Stomach (tissue), 9 donors: Measurements from ENCODE around the gene JAKMIP1. TPM values are rescaled to one million over a fixed set of nuclear protein-coding genes. Genes with fewer than 3 reads are reported as not detected.

Source experiments
- DNase-seq, 2 donors: peaks; one replicate each; pipeline versions ENCODE4 v3.0.0 to v3.0.0-alpha.2; 2013 to 2019
- H3K27ac ChIP-seq, 5 donors: fragments of 200-600 bp in 4 of 5; sonication (generic) in 4 of 5; one replicate each; pipeline ENCODE4 v1.5.1; 2013 to 2019; ENCODE audit warnings: mild to moderate bottlenecking in 1 of 5, moderate library complexity in 1 of 5
- H3K27me3 ChIP-seq, 3 donors: fragments of 200-600 bp; sonication (generic); one replicate each; pipeline ENCODE4 v1.5.1; 2017 to 2019; ENCODE audit warnings: mixed run types in 1 of 3
- H3K36me3 ChIP-seq, 4 donors: fragments of 200-600 bp; sonication (generic); 1 replicate in 3 of 4; 2 replicates in 1 of 4; pipeline ENCODE4 v1.5.1; 2016 to 2019
- H3K4me1 ChIP-seq, 4 donors: fragments of 200-600 bp; sonication (generic); one replicate each; pipeline ENCODE4 v1.5.1; 2016 to 2019
- H3K4me3 ChIP-seq, 4 donors: fragments of 200-600 bp; sonication (generic) in 3 of 4; one replicate each; pipeline ENCODE4 v1.5.1; 2016 to 2019; ENCODE audit warnings: mild to moderate bottlenecking in 1 of 4
- H3K9me3 ChIP-seq, 4 donors: fragments of 200-600 bp; sonication (generic); one replicate each; pipeline ENCODE4 v1.5.1; 2016 to 2019
- CTCF ChIP-seq, 7 experiments: fragments of 450-650 bp in 4 of 7; fragments of 200-600 bp in 3 of 7; sonication (generic) in 3 of 7; IDR thresholded peaks; one replicate each; pipeline ENCODE4 v1.5.1; 2016 to 2019; ENCODE audit warnings: antibody characterized with exemption in 7 of 7, control low read depth in 2 of 7, mild to moderate bottlenecking in 1 of 7
- EP300 ChIP-seq: sonication (generic); formaldehyde crosslinking; IDR thresholded peaks from one replicate; pipeline ENCODE4 v1.6.1; 2017; ENCODE audit warnings: antibody characterized with exemption
- POLR2A ChIP-seq, 4 donors: fragments of 450-650 bp; IDR thresholded peaks; one replicate each; pipeline ENCODE4 v1.6.1; 2016; ENCODE audit warnings: antibody characterized with exemption in 4 of 4, control low read depth in 2 of 4, mild to moderate bottlenecking in 1 of 4, moderate library complexity in 1 of 4
- POLR2AphosphoS5 ChIP-seq, 3 donors: sonication (generic); formaldehyde crosslinking; IDR thresholded peaks; one replicate each; pipeline ENCODE4 v1.6.1; 2016; ENCODE audit warnings: antibody characterized with exemption in 3 of 3
- WGBS, 5 donors: extraction: QIAGEN DNeasy Blood & Tissue Kit in 3 of 5; methylation state at CpG; one replicate each; pipeline versions ENCODE4 v1.1.5 to v1.1.7; 2013 to 2018; 5-methylcytosine and 5-hydroxymethylcytosine counted together
- intact Hi-C: fragments of 100-400 bp; cut with DNase I; formaldehyde crosslinking; loops from one replicate; pipeline ENCODE4 v1.15.1; 2023; ENCODE audit warnings: low total_unique reads
- polyA plus RNA-seq, 3 donors: library from polyadenylated mRNA; stranded (reverse); fragments of 200-250 nt; gene quantifications; one replicate each; pipeline ENCODE4 v1.2.3, GENCODE V29; 2013
- total RNA-seq, 5 donors: library from RNA; depleted of rRNA; stranded (reverse); fragments of >200 nt; gene quantifications; one replicate each; pipeline versions ENCODE4 v1.1.0 to v1.2.3, GENCODE V29; 2014 to 2016
- donor health status: healthy with polysubstance abuse.
- donor health status: Bipolar disorder and iron deficiency.
- donor health status: healthy.

Gene JAKMIP1
- total and polyA plus RNA-seq, 8 donors, result 0.18 to 10.3 (median 0.54) TPM; not detected in 2

GRCh38 chr4:6182376-6183280 lies 17.7 kb downstream of the JAKMIP1 start:
- DNase-seq, result no peak

GRCh38 chr4:6180841-6181631 lies 19.3 kb downstream of the JAKMIP1 start:
- intact Hi-C loops, result no loop called here
- H3K27ac ChIP-seq, result peak overlapping the region in 1 of 5 donors; percentile 4
- peaks cover 0 to 8% (median 0%) of the 10 kb centered on the region in 3 donors for H3K27me3 ChIP-seq
- no peak for DNase-seq
- H3K4me3 ChIP-seq, result no peak overlapping the region
- H3K4me1 ChIP-seq, result no peaks in the 10 kb centered on the region
- peaks cover 0 to 13% (median 9%) of the 10 kb centered on the region in 4 donors for H3K9me3 ChIP-seq
- no peaks in the 10 kb centered on the region for H3K36me3 ChIP-seq
- 46 to 52% (median 50%) methylated on average over 7 of the region's 7 CpGs for WGBS, 5 donors
- TF ChIP-seq POLR2AphosphoS5 (IDR thresholded peaks at IDR 0.05), result no peak
- TF ChIP-seq CTCF (IDR thresholded peaks at IDR 0.05), result no peak
- TF ChIP-seq EP300, result no peak
- no peak for TF ChIP-seq POLR2A (IDR thresholded peaks at IDR 0.05)

More at GRCh38 chr4:6182376-6183280, 17.7 kb downstream of the JAKMIP1 start:
- H3K27me3 ChIP-seq, result peaks cover 0 to 8% (median 0%) of the 10 kb centered on the region in 3 donors
- H3K27ac ChIP-seq, result no peak overlapping the region
- H3K36me3 ChIP-seq, result no peaks in the 10 kb centered on the region
- TF ChIP-seq EP300 (no peak), POLR2AphosphoS5 (IDR thresholded peaks at IDR 0.05) (no peak), CTCF (IDR thresholded peaks at IDR 0.05) (no peak), POLR2A (IDR thresholded peaks at IDR 0.05) (no peak)
- H3K4me3 ChIP-seq, result no peak overlapping the region
- H3K4me1 ChIP-seq, result no peaks in the 10 kb centered on the region
- intact Hi-C loops, result no loop called here
- WGBS, 5 donors, result 63 to 68% (median 64%) methylated on average over 12 of the region's 12 CpGs
- H3K9me3 ChIP-seq, result peaks cover 0 to 21% (median 18%) of the 10 kb centered on the region in 4 donors

GRCh38 chr4:6179362-6179761 lies 21.0 kb downstream of the JAKMIP1 start:
- Histone ChIP-seq H3K4me3 (no peak overlapping the region), H3K27me3 (peaks cover 0 to 8% (median 0%) of the 10 kb centered on the region in 3 donors), H3K9me3 (peaks cover 0 to 11% (median 7%) of the 10 kb centered on the region in 4 donors), H3K4me1 (no peaks in the 10 kb centered on the region), H3K36me3 (no peaks in the 10 kb centered on the region), H3K27ac (no peak overlapping the region)
- no peak for DNase-seq
- WGBS, 5 donors, result 58 to 92% (median 75%) methylated on average over 1 of the region's 1 CpG
- intact Hi-C loops, result no loop called here
- TF ChIP-seq EP300 (no peak), POLR2AphosphoS5 (IDR thresholded peaks at IDR 0.05) (no peak), POLR2A (IDR thresholded peaks at IDR 0.05) (no peak), CTCF (IDR thresholded peaks at IDR 0.05) (no peak)

DNA sequence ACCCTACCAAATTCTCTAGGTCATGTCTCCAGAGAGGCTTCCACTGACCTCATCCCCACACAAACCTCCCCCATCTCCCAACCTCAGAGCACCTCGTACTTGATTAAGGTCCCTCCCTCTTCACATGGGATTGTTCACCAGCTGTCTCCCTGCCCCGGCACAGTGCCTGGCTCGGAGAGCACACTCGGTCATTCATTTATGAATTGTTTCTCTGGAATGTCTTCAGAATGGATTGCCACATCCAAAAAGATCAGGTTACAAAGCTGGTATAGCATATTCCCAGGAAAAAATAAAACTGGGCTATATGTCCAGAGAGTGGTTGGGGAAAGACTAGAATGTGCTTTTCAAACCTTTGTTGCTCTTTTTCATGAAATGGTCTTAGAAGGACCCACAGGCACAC lies 21.6 kb downstream of the JAKMIP1 start:
- peaks cover 0 to 8% (median 0%) of the 10 kb centered on the region in 3 donors for H3K27me3 ChIP-seq
- no peak for DNase-seq
- peaks cover 0 to 11% (median 7%) of the 10 kb centered on the region in 4 donors for H3K9me3 ChIP-seq
- no peak for TF ChIP-seq POLR2AphosphoS5 (IDR thresholded peaks at IDR 0.05)
- intact Hi-C loops, result no loop called here
- no peak overlapping the region for H3K27ac ChIP-seq
- H3K4me3 ChIP-seq, result no peak overlapping the region
- no peaks in the 10 kb centered on the region for H3K36me3 ChIP-seq
- whole genome bisulfite sequencing, 5 donors, result 55 to 74% (median 68%) methylated on average over 4 of the region's 4 CpGs
- no peaks in the 10 kb centered on the region for H3K4me1 ChIP-seq
